Activated CD8-positive, alpha-beta memory T cell treated with anti-CD3 and anti-CD28 coated beads, Interleukin-2, amount 10 ng/mL, durations not matched to agents 7 days and 5 days (primary cell): ENCODE data around the gene WDR18. TPM values are rescaled to one million over a fixed set of nuclear protein-coding genes. Genes with fewer than 3 reads are reported as not detected.
A peak's percentile ranks its signal among the peaks of the same experiment; 100 is the strongest.

ENCODE experiments used
- ATAC-seq: fragments of 150-1000 bp; cut with Tn5 transposase; one replicate; pipeline ENCODE4 v1.10.0; 2021; ENCODE audit warnings: moderate library complexity
- CTCF ChIA-PET: fragments of 350-600 bp; sonication (Branson Sonifier 250); formaldehyde crosslinking; loops from one replicate; lab custom pipeline; 2021; ENCODE audit warnings: antibody characterized with exemption; lab: Charles Lee
- DNase-seq: peaks from one replicate; pipeline ENCODE4 v3.0.0-alpha.2; 2020
- H3K27ac Mint-ChIP-seq: one replicate; pipeline ENCODE4 v1.8.0; 2021; ENCODE audit warnings: mild to moderate bottlenecking, mixed read lengths
- H3K27me3 Mint-ChIP-seq: one replicate; pipeline ENCODE4 v1.8.0; 2021; ENCODE audit warnings: mixed read lengths
- H3K36me3 Mint-ChIP-seq: one replicate; pipeline ENCODE4 v1.8.0; 2021; ENCODE audit warnings: mild to moderate bottlenecking, mixed read lengths
- H3K4me1 Mint-ChIP-seq: one replicate; pipeline ENCODE4 v1.8.0; 2021; ENCODE audit warnings: mixed read lengths
- H3K4me3 Mint-ChIP-seq: one replicate; pipeline ENCODE4 v1.8.0; 2021; ENCODE audit warnings: mild to moderate bottlenecking, moderate library complexity, mixed read lengths
- H3K9me3 Mint-ChIP-seq: one replicate; pipeline ENCODE4 v1.8.0; 2022; ENCODE audit warnings: low read depth, mixed read lengths
- total RNA-seq, 2 experiments: library from RNA; stranded (reverse); gene quantifications; one replicate each; pipeline ENCODE4 v1.2.3, GENCODE V29; 2021

Gene WDR18
- total RNA-seq, 2 experiments from 2014 or later, result 64.5 to 87.9 TPM

GRCh38 chr19:1014161-1015060, 30.3 kb downstream of the WDR18 start:
- CTCF ChIA-PET, result interaction anchor here (1.0 kb wide), 1 partner anchor 31 kb away, joined by 3 read pairs; no protein-coding TSS in a partner anchor
- H3K4me1 Mint-ChIP-seq, result peaks cover 30% of the 10 kb centered on the region
- H3K4me3 Mint-ChIP-seq, result no peak overlapping the region
- ATAC-seq (no peak), DNase-seq (no peak)
- H3K27ac Mint-ChIP-seq, result no peak overlapping the region
- H3K27me3 Mint-ChIP-seq, result no peaks in the 10 kb centered on the region
- no peaks in the 10 kb centered on the region for H3K9me3 Mint-ChIP-seq
- H3K36me3 Mint-ChIP-seq, result peaks cover 10% of the 10 kb centered on the region

GRCh38 chr19:1015061-1015781, 31.1 kb downstream of the WDR18 start:
- DNase-seq (no peak), ATAC-seq (no peak)
- Mint-ChIP-seq H3K9me3 (no peaks in the 10 kb centered on the region), H3K4me3 (no peak overlapping the region), H3K36me3 (peaks cover 11% of the 10 kb centered on the region), H3K4me1 (peaks cover 37% of the 10 kb centered on the region), H3K27ac (no peak overlapping the region), H3K27me3 (no peaks in the 10 kb centered on the region)
- CTCF ChIA-PET, result no interaction called here

GRCh38 chr19:1015782-1016646, 31.9 kb downstream of the WDR18 start:
- CTCF ChIA-PET, result no interaction called here
- peak overlapping the region; percentile 7 for H3K27ac Mint-ChIP-seq

GRCh38 chr19:1016647-1017114, 32.5 kb downstream of the WDR18 start:
- Mint-ChIP-seq H3K4me3 (no peak overlapping the region), H3K27me3 (no peaks in the 10 kb centered on the region), H3K36me3 (peaks cover 9% of the 10 kb centered on the region), H3K9me3 (no peaks in the 10 kb centered on the region), H3K4me1 (peaks cover 43% of the 10 kb centered on the region), H3K27ac (peak overlapping the region; percentile 70)
- DNase-seq, result no peak
- CTCF ChIA-PET, result no interaction called here
- no peak for ATAC-seq

More at GRCh38 chr19:1015782-1016646, 31.9 kb downstream of the WDR18 start:
- no peak for ATAC-seq
- no peak overlapping the region for H3K4me3 Mint-ChIP-seq
- H3K36me3 Mint-ChIP-seq, result peaks cover 9% of the 10 kb centered on the region
- no peak for DNase-seq
- no peaks in the 10 kb centered on the region for H3K27me3 Mint-ChIP-seq
- no peaks in the 10 kb centered on the region for H3K9me3 Mint-ChIP-seq
- peaks cover 37% of the 10 kb centered on the region for H3K4me1 Mint-ChIP-seq

GRCh38 chr19:1017115-1017905, 33.2 kb downstream of the WDR18 start:
- Mint-ChIP-seq H3K4me3 (no peak overlapping the region), H3K4me1 (peaks cover 44% of the 10 kb centered on the region), H3K36me3 (peaks cover 8% of the 10 kb centered on the region), H3K27ac (peak overlapping the region; percentile 70), H3K27me3 (no peaks in the 10 kb centered on the region), H3K9me3 (no peaks in the 10 kb centered on the region)
- CTCF ChIA-PET, result no interaction called here
- ATAC-seq (no peak), DNase-seq (no peak)

GRCh38 chr19:1017906-1018305, 33.8 kb downstream of the WDR18 start:
- Mint-ChIP-seq H3K4me1 (peaks cover 48% of the 10 kb centered on the region), H3K4me3 (no peak overlapping the region), H3K27ac (peak overlapping the region; percentile 70), H3K9me3 (no peaks in the 10 kb centered on the region), H3K36me3 (peaks cover 8% of the 10 kb centered on the region), H3K27me3 (no peaks in the 10 kb centered on the region)
- CTCF ChIA-PET, result no interaction called here
- DNase-seq (no peak), ATAC-seq (no peak)

GRCh38 chr19:1018393-1018792, 34.2 kb downstream of the WDR18 start:
- no peak for ATAC-seq
- Mint-ChIP-seq H3K4me3 (peak overlapping the region; percentile 94), H3K27ac (peak overlapping the region; percentile 70), H3K4me1 (peaks cover 48% of the 10 kb centered on the region), H3K36me3 (peaks cover 8% of the 10 kb centered on the region), H3K27me3 (no peaks in the 10 kb centered on the region), H3K9me3 (no peaks in the 10 kb centered on the region)
- CTCF ChIA-PET, result interaction anchor here (0.7 to 1.4 kb wide), 4 partner anchors 9 to 155 kb away, joined by 3 to 5 read pairs (median 4); no protein-coding TSS in a partner anchor
- no peak for DNase-seq

- Mint-ChIP-seq H3K27me3 (no peaks in the 10 kb centered on the region), H3K4me1 (peaks cover 48% of the 10 kb centered on the region), H3K4me3 (peak overlapping the region; percentile 94), H3K9me3 (no peaks in the 10 kb centered on the region), H3K27ac (peak overlapping the region; percentile 54), H3K36me3 (peaks cover 8% of the 10 kb centered on the region)
- DNase-seq, result no peak
- ATAC-seq, result no peak
- CTCF ChIA-PET, result interaction anchor here (0.7 to 1.7 kb wide), 8 partner anchors 8 to 225 kb away, joined by 3 to 5 read pairs (median 4); partner anchors contain the start of gene ABCA7
These were observed 34.9 kb downstream of the WDR18 start for GRCh38 chr19:1018932-1019615.

- peak overlapping the region; percentile 91 for H3K27ac Mint-ChIP-seq
- H3K36me3 Mint-ChIP-seq, result peaks cover 8% of the 10 kb centered on the region
These were observed 35.4 kb downstream of the WDR18 start for GRCh38 chr19:1019616-1019961.

GRCh38 chr19:1019980-1020867, 36.1 kb downstream of the WDR18 start:
- ATAC-seq, result no peak
- peak; percentile 62 for DNase-seq

More at GRCh38 chr19:1019616-1019961, 35.4 kb downstream of the WDR18 start:
- H3K4me1 Mint-ChIP-seq, result peaks cover 48% of the 10 kb centered on the region
- H3K27me3 Mint-ChIP-seq, result no peaks in the 10 kb centered on the region
- ATAC-seq, result no peak
- no peak for DNase-seq
- no peaks in the 10 kb centered on the region for H3K9me3 Mint-ChIP-seq
- CTCF ChIA-PET, result interaction anchor here (0.9 to 1.7 kb wide), 9 partner anchors 9 to 225 kb away, joined by 3 to 5 read pairs (median 4); partner anchors contain the start of gene ABCA7
- peak overlapping the region; percentile 94 for H3K4me3 Mint-ChIP-seq

More at GRCh38 chr19:1019980-1020867, 36.1 kb downstream of the WDR18 start:
- Mint-ChIP-seq H3K4me1 (peaks cover 49% of the 10 kb centered on the region), H3K27ac (peak overlapping the region; percentile 91), H3K27me3 (no peaks in the 10 kb centered on the region), H3K9me3 (no peaks in the 10 kb centered on the region), H3K4me3 (peak overlapping the region; percentile 94), H3K36me3 (peaks cover 8% of the 10 kb centered on the region)
- CTCF ChIA-PET, result interaction anchor here (0.9 to 1.9 kb wide), 9 partner anchors 9 to 224 kb away, joined by 3 to 6 read pairs (median 4); partner anchors contain the start of gene ABCA7
